Measurements from ENCODE around the gene SOAT2. TPM values are rescaled to one million over a fixed set of nuclear protein-coding genes. Genes with fewer than 3 reads are reported as not detected.
A peak's percentile ranks its signal among the peaks of the same experiment; 100 is the strongest.

Gene SOAT2
- total RNA-seq, 1 donor from 2014 or later: not detected

DNA sequence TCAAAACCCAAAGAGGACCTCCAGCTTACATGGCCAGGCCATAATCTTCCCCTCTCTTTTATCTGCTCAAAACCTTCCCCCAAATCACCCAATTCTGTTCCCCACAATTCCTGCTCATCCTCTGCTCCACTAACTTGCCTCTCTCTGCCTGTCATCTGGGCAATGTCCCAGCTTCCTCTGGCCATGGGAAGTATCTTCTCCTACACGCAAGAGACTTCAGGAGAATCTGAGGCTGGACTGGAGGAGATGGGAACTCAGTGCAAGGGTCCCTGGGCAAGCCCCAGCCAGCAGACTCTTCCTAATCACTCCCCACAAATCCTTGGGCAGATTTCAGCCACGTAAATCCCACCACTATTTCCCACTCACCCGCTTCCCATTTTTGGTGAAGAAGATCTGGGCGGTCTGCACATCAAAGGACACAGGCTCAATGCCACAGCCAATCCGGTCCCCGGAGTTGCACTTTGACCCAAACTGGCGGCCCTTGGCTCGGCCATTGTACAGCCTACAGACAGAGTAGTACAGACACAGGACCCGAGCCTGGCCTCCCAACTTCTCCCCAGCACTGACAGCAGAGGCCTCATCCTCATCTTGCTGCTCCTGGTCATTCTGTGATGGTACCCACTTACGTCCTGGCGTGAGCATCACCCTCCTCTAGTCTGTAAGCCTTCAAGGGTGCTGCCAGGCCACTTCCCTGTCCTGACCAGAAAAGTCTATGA, 28.8 kb upstream of the SOAT2 start:
- H3K4me1 Mint-ChIP-seq: peaks cover 49% of the 10 kb centered on the region

DNA sequence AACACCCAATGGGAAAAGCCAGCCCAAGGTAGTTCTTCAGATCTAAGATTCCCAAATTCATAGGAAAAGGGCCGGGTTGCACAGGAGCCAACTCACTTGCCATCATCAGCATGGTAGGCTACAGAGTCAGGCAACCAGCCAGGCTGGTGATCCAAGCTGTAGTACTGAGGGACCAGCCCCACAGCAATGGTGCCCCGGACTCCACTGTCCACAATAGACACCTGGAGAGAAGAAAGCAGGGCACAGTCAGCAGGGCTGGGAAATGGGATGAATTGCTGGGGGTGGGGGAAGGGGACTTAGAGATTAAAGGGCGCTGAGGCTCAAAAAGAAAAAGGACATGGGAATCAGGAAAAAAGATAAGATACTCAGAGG, 28.3 kb upstream of the SOAT2 start:
- Mint-ChIP-seq H3K27me3 (no peaks in the 10 kb centered on the region), H3K27ac (no peak overlapping the region), H3K36me3 (ENCODE audit: low read depth) (peaks cover 74% of the 10 kb centered on the region), H3K4me1 (peaks cover 53% of the 10 kb centered on the region), H3K4me3 (no peak overlapping the region), H3K9me3 (no peaks in the 10 kb centered on the region)
- DNase-seq: no peak
- no peak for ATAC-seq (ENCODE audit: low read depth)
- TF ChIP-seq, protein P1, sequence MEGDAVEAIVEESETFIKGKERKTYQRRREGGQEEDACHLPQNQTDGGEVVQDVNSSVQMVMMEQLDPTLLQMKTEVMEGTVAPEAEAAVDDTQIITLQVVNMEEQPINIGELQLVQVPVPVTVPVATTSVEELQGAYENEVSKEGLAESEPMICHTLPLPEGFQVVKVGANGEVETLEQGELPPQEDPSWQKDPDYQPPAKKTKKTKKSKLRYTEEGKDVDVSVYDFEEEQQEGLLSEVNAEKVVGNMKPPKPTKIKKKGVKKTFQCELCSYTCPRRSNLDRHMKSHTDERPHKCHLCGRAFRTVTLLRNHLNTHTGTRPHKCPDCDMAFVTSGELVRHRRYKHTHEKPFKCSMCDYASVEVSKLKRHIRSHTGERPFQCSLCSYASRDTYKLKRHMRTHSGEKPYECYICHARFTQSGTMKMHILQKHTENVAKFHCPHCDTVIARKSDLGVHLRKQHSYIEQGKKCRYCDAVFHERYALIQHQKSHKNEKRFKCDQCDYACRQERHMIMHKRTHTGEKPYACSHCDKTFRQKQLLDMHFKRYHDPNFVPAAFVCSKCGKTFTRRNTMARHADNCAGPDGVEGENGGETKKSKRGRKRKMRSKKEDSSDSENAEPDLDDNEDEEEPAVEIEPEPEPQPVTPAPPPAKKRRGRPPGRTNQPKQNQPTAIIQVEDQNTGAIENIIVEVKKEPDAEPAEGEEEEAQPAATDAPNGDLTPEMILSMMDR (IDR thresholded peaks at IDR 0.05): no peak
- ChIA-PET POLR2A (no interaction called here), CTCF (interaction anchor here (8.7 kb wide), 1 partner anchor 9 kb away, joined by 77 read pairs; no protein-coding TSS in a partner anchor)
- intact Hi-C loops (cut with micrococcal nuclease): loop anchor here (10.0 kb wide), 1 partner anchor 250 kb away; the partner anchor contains the start of gene AAAS

More for the DNA sequence above, 28.8 kb upstream of the SOAT2 start:
- H3K36me3 Mint-ChIP-seq (ENCODE audit: low read depth): peaks cover 77% of the 10 kb centered on the region
- no peaks in the 10 kb centered on the region for H3K9me3 Mint-ChIP-seq
- intact Hi-C loops (cut with micrococcal nuclease): loop anchor here (10.0 kb wide), 1 partner anchor 250 kb away; the partner anchor contains the start of gene AAAS
- no peak overlapping the region for H3K4me3 Mint-ChIP-seq
- DNase-seq: no peak
- no peak for ATAC-seq (ENCODE audit: low read depth)
- H3K27ac Mint-ChIP-seq: no peak overlapping the region
- no peaks in the 10 kb centered on the region for H3K27me3 Mint-ChIP-seq
- CTCF ChIA-PET: interaction anchor here (8.7 kb wide), 1 partner anchor 9 kb away, joined by 77 read pairs; no protein-coding TSS in a partner anchor
- TF ChIP-seq, protein P1 (IDR thresholded peaks at IDR 0.05): no peak
- POLR2A ChIA-PET: interaction anchor here (0.8 kb wide), 1 partner anchor 20 kb away, joined by 6 read pairs; no protein-coding TSS in a partner anchor

- H3K9me3 Mint-ChIP-seq: no peaks in the 10 kb centered on the region
- TF ChIP-seq, protein P1 (IDR thresholded peaks at IDR 0.05): no peak
- ATAC-seq (ENCODE audit: low read depth) (no peak), DNase-seq (no peak)
- peaks cover 62% of the 10 kb centered on the region for H3K36me3 Mint-ChIP-seq (ENCODE audit: low read depth)
- POLR2A ChIA-PET: no interaction called here
- no peak overlapping the region for H3K4me3 Mint-ChIP-seq
- H3K4me1 Mint-ChIP-seq: peaks cover 53% of the 10 kb centered on the region
- H3K27me3 Mint-ChIP-seq: no peaks in the 10 kb centered on the region
- no peak overlapping the region for H3K27ac Mint-ChIP-seq
- CTCF ChIA-PET: interaction anchor here (1.3 to 8.7 kb wide), 2 partner anchors 11 to 22 kb away, joined by 4 to 77 read pairs; no protein-coding TSS in a partner anchor
- intact Hi-C loops (cut with micrococcal nuclease): loop anchor here (10.0 kb wide), 1 partner anchor 248 kb away; the partner anchor contains the start of gene AAAS
These were observed 26.8 kb upstream of the SOAT2 start for GRCh38 chr12:53076461-53076860.

- TF ChIP-seq, protein P1 (IDR thresholded peaks at IDR 0.05): no peak
- H3K4me1 Mint-ChIP-seq: peaks cover 51% of the 10 kb centered on the region
- H3K27ac Mint-ChIP-seq: no peak overlapping the region
- DNase-seq (no peak), ATAC-seq (ENCODE audit: low read depth) (no peak)
- peak overlapping the region; percentile 29 for H3K4me3 Mint-ChIP-seq
- intact Hi-C loops (cut with micrococcal nuclease): loop anchor here (10.0 kb wide), 1 partner anchor 248 kb away; the partner anchor contains the start of gene AAAS
- H3K9me3 Mint-ChIP-seq: no peaks in the 10 kb centered on the region
- ChIA-PET CTCF (interaction anchor here (8.7 kb wide), 1 partner anchor 11 kb away, joined by 77 read pairs; no protein-coding TSS in a partner anchor), POLR2A (no interaction called here)
- no peaks in the 10 kb centered on the region for H3K27me3 Mint-ChIP-seq
- peaks cover 58% of the 10 kb centered on the region for H3K36me3 Mint-ChIP-seq (ENCODE audit: low read depth)
These were observed 26.3 kb upstream of the SOAT2 start for GRCh38 chr12:53077030-53077429.

Data from activated B cell treated with CpG ODN at 0.5 μM for 24 hours (primary cell).